ENCODE results near the gene ABCG1.
"Not testable (repeated sequence)": the region's sequence is repeated elsewhere in the genome, so short reads cannot be mapped to it uniquely, and the experiment has no call there.

ABCG1 gene

DNA sequence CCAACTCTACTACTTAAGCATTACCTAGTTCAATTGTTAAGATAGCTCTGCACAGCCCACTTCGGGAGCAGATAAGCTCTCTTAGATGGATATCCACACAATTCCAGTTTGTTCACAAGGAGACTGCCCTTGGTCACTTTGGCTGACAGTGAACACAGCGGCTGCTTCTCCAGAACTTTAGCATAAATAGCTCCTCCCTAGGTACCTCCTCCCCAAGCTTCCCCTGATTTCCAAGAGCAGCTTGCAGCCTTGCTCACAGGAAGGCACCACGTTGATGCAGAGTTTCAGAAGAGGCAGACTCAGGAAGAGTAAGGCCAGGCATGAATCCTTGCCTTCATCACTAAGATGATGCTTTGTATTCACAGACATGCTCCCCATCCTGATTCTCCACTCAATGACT, 71.6 kb downstream of the ABCG1 start:
- Histone ChIP-seq H4K20me1 (ENCODE audit: insufficient read depth, low read length) (no peaks in the 10 kb centered on the region), H3K9ac (ENCODE audit: low read length) (no peak overlapping the region), H3K27me3 (replicated peaks; ENCODE audit: insufficient read depth, low read length) (peaks cover 58% of the 10 kb centered on the region), H3K4me2 (ENCODE audit: low read depth, low read length) (no peak overlapping the region), H3K9me2 (replicated peaks; ENCODE audit: insufficient read depth, low read length) (no peaks in the 10 kb centered on the region), H3K9me3 (replicated peaks; ENCODE audit: insufficient read depth, low read length) (no peaks in the 10 kb centered on the region), H2AFZ (ENCODE audit: low read length) (no peak overlapping the region), H3F3A (ENCODE audit: insufficient read depth, low read length) (no peaks in the 10 kb centered on the region), H3K4me3 (ENCODE audit: low read length) (no peak overlapping the region), H3K27ac (ENCODE audit: low read length) (no peak overlapping the region), H3K36me3 (replicated peaks; ENCODE audit: insufficient read depth, low read length) (no peaks in the 10 kb centered on the region), H3K4me1 (ENCODE audit: low read length) (no peaks in the 10 kb centered on the region), H3K79me2 (ENCODE audit: low read length) (no peaks in the 10 kb centered on the region)
- no peak for DNase-seq
- TF ChIP-seq EZH2phosphoT487 (IDR thresholded peaks at IDR 0.05; ENCODE audit: low read length), result no peak
- TF ChIP-seq EZH2 (optimal IDR thresholded peaks at IDR 0.05; ENCODE audit: low read depth, low read length), result no peak
- TF ChIP-seq, protein P1, sequence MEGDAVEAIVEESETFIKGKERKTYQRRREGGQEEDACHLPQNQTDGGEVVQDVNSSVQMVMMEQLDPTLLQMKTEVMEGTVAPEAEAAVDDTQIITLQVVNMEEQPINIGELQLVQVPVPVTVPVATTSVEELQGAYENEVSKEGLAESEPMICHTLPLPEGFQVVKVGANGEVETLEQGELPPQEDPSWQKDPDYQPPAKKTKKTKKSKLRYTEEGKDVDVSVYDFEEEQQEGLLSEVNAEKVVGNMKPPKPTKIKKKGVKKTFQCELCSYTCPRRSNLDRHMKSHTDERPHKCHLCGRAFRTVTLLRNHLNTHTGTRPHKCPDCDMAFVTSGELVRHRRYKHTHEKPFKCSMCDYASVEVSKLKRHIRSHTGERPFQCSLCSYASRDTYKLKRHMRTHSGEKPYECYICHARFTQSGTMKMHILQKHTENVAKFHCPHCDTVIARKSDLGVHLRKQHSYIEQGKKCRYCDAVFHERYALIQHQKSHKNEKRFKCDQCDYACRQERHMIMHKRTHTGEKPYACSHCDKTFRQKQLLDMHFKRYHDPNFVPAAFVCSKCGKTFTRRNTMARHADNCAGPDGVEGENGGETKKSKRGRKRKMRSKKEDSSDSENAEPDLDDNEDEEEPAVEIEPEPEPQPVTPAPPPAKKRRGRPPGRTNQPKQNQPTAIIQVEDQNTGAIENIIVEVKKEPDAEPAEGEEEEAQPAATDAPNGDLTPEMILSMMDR (IDR thresholded peaks at IDR 0.05; ENCODE audit: low read length), result no peak

DNA sequence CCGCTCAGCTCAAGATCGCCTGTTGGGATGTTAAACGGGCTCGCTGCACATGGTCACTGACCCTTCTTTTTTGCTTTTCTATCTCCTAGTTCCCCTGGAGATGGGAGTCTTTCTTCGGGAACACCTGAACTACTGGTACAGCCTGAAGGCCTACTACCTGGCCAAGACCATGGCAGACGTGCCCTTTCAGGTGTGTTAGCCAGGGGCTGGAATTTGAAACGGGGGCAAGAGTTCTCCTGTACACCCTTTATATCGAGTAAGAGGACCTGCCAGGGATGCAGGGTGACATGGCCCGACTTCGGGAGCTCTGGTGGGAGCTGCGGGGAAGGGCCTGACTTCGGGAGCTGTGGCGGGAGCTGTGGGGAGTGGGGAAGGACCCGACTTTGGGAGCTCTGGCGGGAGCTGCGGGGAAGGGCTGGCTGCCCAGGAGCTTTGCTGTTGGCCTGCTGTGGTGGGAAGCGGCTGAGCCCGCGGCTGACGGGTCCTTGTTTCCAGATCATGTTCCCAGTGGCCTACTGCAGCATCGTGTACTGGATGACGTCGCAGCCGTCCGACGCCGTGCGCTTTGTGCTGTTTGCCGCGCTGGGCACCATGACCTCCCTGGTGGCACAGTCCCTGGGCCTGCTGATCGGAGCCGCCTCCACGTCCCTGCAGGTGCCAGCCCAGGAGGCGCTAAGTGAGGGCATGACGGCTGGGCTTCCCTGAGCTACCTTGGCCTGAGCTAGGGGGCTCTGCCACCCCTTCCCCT, 72.2 kb downstream of the ABCG1 start:
- no peak for TF ChIP-seq EZH2phosphoT487 (IDR thresholded peaks at IDR 0.05; ENCODE audit: low read length)
- TF ChIP-seq, protein P1 (IDR thresholded peaks at IDR 0.05; ENCODE audit: low read length), result no peak
- TF ChIP-seq EZH2 (optimal IDR thresholded peaks at IDR 0.05; ENCODE audit: low read depth, low read length), result no peak
- Histone ChIP-seq H3K27ac (ENCODE audit: low read length) (no peak overlapping the region), H3K9me3 (replicated peaks; ENCODE audit: insufficient read depth, low read length) (no peaks in the 10 kb centered on the region), H3K4me3 (ENCODE audit: low read length) (no peak overlapping the region), H3K9me2 (replicated peaks; ENCODE audit: insufficient read depth, low read length) (no peaks in the 10 kb centered on the region), H3K27me3 (replicated peaks; ENCODE audit: insufficient read depth, low read length) (peaks cover 58% of the 10 kb centered on the region), H4K20me1 (ENCODE audit: insufficient read depth, low read length) (no peaks in the 10 kb centered on the region), H3K4me2 (ENCODE audit: low read depth, low read length) (no peak overlapping the region), H3K79me2 (ENCODE audit: low read length) (no peaks in the 10 kb centered on the region), H3K4me1 (ENCODE audit: low read length) (no peaks in the 10 kb centered on the region), H3K36me3 (replicated peaks; ENCODE audit: insufficient read depth, low read length) (no peaks in the 10 kb centered on the region), H3F3A (ENCODE audit: insufficient read depth, low read length) (no peaks in the 10 kb centered on the region), H3K9ac (ENCODE audit: low read length) (no peak overlapping the region), H2AFZ (ENCODE audit: low read length) (no peak overlapping the region)
- no peak for DNase-seq

DNA sequence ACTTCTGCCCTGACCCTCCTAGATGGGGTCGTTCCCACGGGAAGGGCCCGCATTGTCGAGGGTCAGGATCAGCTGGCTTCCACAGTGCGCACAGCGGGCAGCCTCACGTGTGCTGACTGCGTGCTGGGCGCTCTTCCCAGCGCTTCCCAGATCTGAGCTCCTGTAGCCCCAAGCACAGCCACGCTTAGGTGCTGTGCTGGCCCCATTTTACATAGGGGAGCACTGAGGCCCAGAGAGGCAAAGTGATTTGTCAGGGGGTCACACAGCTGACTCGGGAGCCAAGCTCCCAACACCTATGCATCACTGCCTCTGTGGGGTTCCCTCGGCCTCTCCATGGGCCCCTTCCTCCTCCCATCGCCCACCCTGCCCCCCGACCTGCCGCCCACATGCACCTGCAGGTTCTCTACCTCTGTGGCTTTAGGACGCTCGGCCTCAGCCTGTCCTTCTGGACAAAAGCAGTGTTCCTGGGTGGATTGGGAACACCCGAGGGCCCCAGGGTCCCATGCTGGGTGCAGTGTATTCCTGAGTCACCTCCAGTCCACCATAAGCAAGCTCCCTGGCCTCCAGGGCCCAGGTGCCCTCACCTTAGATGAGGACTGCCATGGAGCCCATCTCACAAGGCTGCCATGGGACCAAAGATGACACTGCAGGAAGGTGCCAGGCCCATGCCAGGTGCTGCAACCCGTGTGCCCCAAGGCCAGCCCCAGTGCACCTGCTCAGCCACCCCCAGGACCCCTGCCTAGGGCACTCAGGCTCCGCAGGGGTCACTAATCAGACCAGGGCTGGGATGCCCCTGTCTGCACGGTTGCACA, 73.0 kb downstream of the ABCG1 start:
- DNase-seq, result no peak
- Histone ChIP-seq H3K79me2 (ENCODE audit: low read length) (no peaks in the 10 kb centered on the region), H3K27ac (ENCODE audit: low read length) (no peak overlapping the region), H3K9me3 (replicated peaks; ENCODE audit: insufficient read depth, low read length) (no peaks in the 10 kb centered on the region), H3K27me3 (replicated peaks; ENCODE audit: insufficient read depth, low read length) (peaks cover 58% of the 10 kb centered on the region), H3K9ac (ENCODE audit: low read length) (no peak overlapping the region), H4K20me1 (ENCODE audit: insufficient read depth, low read length) (no peaks in the 10 kb centered on the region), H2AFZ (ENCODE audit: low read length) (no peak overlapping the region), H3F3A (ENCODE audit: insufficient read depth, low read length) (no peaks in the 10 kb centered on the region), H3K4me3 (ENCODE audit: low read length) (no peak overlapping the region), H3K4me2 (ENCODE audit: low read depth, low read length) (no peak overlapping the region), H3K9me2 (replicated peaks; ENCODE audit: insufficient read depth, low read length) (no peaks in the 10 kb centered on the region), H3K4me1 (ENCODE audit: low read length) (no peaks in the 10 kb centered on the region), H3K36me3 (replicated peaks; ENCODE audit: insufficient read depth, low read length) (no peaks in the 10 kb centered on the region)
- TF ChIP-seq, protein P1 (IDR thresholded peaks at IDR 0.05; ENCODE audit: low read length), result no peak
- TF ChIP-seq EZH2 (optimal IDR thresholded peaks at IDR 0.05; ENCODE audit: low read depth, low read length), result no peak
- TF ChIP-seq EZH2phosphoT487 (IDR thresholded peaks at IDR 0.05; ENCODE audit: low read length), result no peak

DNA sequence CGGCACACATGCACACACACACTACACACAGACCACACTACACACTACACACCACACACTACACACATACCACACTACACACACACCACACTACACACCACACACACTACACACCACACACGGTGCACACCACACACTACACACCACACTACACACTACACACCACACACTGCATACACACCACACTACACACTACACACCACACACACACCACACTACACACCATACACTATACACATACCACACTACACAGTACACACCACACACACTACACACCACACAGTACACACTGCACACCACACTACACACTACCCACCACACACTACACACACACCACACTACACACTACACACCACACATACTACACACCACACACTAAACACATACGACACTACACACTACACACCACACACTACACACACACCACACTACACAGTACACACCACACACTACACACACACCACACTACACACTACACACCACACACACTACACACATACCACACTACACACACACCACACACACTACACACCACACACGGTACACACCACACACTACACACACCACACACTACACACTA, 73.7 kb downstream of the ABCG1 start:
- H3K9me2 ChIP-seq (replicated peaks; ENCODE audit: insufficient read depth, low read length); DNase-seq; H3K4me1 ChIP-seq (ENCODE audit: low read length); H3F3A ChIP-seq (ENCODE audit: insufficient read depth, low read length); H3K4me2 ChIP-seq (ENCODE audit: low read depth, low read length); H2AFZ ChIP-seq (ENCODE audit: low read length); H3K9ac ChIP-seq (ENCODE audit: low read length); H3K79me2 ChIP-seq (ENCODE audit: low read length); H3K9me3 ChIP-seq (replicated peaks; ENCODE audit: insufficient read depth, low read length); H3K27ac ChIP-seq (ENCODE audit: low read length); H4K20me1 ChIP-seq (ENCODE audit: insufficient read depth, low read length); H3K36me3 ChIP-seq (replicated peaks; ENCODE audit: insufficient read depth, low read length); H3K4me3 ChIP-seq (ENCODE audit: low read length): not testable (repeated sequence)
- peaks cover 58% of the 10 kb centered on the region for H3K27me3 ChIP-seq (replicated peaks; ENCODE audit: insufficient read depth, low read length)
